GM21825 (cell line): Measurements from ENCODE around the gene RASL10A.
"Not testable (repeated sequence)": the region's sequence is repeated elsewhere in the genome, so short reads cannot be mapped to it uniquely, and the experiment has no call there.

Source experiments
- ATAC-seq: cut with Tn5 transposase; IDR thresholded peaks from one replicate; pipeline ENCODE4 v1.9.1; 2021; ENCODE audit warnings: mild to moderate bottlenecking, moderate library complexity; ENCODE audit not compliant: unreplicated experiment

The RASL10A gene

DNA sequence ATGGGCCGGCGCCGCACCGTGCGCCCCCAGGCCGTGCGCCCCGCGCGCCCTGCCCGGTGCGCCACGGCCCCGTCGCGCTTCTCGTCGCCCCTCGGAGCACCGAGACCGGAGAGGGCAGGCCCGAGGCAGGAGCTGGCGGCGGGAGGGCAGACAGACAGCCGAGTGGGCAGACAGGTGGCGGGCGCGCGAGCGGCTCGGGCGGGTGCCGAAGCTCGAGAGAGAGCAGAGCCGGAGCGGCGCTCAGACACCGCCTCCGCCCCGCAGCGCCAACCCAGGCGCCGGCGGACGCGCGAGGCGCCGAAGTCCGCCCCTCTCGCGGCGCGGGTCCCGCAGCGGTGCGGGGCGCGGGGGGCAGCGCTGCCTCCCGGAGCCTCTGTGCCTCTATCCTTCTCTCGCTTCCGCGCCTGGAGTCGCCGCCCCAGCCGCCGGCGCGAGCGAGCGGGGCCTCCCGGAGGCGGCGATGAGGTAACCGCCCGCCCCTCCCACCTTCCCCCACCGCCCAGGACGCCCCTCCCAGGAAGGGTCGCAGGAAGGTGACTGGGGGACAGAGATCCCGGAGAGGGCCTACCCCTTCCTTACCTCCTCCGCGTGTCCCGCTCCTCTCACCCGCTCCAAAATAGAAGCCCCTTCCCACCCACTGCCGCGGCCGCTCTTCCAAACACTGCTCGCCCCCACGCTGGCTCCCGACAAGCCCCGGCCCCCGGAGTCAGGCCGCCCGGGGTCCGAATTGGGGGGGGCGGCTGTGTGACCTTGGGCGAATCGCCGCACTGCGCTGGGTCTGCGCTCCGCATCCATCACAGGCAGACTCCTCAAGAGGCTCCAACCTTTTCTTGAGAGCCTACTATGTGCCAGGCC lies at the start of gene RASL10A:
TSS of gene RASL10A (minus strand) at position 412 of the 855 bp plus-strand sequence. CDS start 451 bp downstream, outside the sequence.
- ATAC-seq: no peak

- ATAC-seq: no peak
These were observed 44.0 kb upstream of the RASL10A start for GRCh38 chr22:29359469-29359868.

DNA sequence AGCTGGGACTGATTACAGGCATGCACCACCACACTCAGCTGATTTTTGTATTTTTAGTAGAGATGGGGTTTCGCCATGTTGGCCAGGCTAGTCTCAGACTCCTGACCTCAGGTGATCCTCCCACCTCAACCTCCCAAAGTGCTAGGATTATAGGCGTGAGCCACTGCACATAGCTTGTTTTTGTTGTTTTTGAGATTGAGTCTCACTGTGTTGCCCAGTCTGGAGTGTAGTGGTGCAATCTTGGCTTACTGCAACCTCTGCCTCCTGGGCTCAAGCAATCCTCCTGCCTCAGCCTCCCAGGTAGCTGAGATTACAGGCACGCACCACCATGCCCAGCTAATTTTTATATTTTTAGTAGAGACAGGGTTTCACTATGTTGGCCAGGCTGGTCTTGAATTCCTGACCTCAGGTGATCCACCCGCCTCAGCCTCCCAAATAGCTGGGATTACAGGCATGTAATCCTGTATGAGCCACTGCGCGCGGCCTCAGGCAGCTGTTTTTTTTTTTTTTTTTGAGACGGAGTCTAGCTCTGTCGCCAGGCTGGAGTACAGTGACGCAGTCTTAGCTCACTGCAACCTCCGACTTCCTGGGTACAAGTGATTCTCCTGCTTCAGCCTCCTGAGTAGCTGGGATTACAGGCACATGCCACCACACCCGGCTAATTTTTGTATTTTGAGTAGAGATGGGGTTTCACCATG lies 41.8 kb upstream of the RASL10A start:
- not testable (repeated sequence) for ATAC-seq

DNA sequence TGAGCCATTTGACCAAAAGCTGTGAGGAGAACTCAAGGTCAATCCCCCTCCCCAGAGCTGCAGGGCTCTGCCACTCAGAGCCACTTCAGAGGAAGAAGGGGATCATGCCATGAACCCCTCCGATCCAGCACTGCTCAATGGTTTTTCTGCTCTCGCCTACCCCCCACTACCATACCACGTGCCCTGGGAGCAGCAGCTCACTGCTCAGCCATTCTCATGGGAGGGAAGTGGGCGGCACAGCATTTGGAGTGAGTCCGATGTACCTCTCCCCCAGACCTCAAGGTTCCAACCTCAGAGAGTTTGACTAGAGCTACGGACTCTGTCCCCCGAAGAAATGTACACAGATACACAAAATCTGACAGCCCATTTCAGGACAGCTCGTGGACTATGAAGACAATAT lies 38.4 kb upstream of the RASL10A start:
- ATAC-seq: no peak

GRCh38 chr22:29353286-29353685 lies 37.8 kb upstream of the RASL10A start:
- no peak for ATAC-seq

- ATAC-seq: no peak
These were observed 37.3 kb upstream of the RASL10A start for GRCh38 chr22:29352778-29353177.

DNA sequence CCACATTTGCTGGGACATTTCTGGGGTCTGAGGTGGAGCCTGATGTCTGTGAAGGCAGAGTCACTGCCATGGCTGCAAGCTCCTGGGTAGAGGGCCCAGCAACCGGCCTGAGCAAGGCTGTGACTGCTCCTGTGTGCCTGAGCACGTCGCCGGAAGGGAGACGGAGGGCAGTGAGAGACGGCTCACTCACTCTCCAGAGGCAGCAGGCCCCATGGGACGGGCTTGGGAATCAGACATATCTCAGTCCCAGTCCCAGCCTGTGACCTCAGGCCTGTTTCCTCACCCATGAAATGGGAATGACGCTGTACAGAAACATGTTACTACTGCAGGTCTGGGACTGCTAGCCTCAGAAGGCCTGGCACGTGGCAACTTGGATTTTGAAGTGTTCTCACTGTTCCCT lies 36.4 kb upstream of the RASL10A start:
- no peak for ATAC-seq

- ATAC-seq: no peak
These were observed 35.5 kb upstream of the RASL10A start for GRCh38 chr22:29351042-29351441.

DNA sequence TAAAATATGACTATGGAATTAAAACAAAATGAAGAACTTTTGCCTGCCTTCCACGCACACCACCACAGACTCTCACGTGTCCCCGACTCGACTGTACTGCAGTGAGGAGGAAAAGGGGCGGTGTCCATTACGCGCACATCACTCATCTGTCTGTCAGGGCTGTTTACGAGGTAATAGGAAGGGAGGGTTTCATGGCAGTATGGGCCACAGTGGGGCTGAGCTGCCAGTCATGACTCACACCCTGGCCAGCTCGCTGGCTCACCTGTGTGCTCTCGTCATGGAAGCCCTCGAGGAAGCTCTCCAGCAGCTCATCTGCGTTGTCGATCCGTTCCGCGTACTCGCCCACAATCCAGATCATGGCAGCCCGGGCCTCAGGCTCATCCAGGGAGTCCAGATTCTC lies 33.5 kb upstream of the RASL10A start:
- no peak for ATAC-seq

DNA sequence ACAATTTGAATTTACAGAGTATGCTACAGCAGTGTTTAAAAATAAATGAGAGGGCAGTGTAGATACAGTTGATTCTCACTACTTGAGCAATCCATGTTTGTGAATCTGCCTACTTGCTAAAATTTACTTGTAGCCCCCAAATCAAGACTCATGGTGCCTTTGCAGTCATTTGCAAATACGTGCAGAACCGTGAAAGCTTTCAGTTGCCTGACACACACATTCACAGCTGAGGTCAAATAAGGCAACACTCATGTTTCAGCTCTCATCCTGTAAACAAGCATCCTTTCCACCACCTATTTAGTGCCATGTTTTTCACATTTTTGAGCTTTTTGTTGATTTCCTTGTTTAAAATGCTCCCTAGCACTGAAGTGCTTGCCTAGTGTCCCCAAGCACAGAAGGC lies 32.5 kb upstream of the RASL10A start:
- ATAC-seq: no peak

- ATAC-seq: no peak
These were observed 31.2 kb upstream of the RASL10A start for GRCh38 chr22:29346659-29347058.

DNA sequence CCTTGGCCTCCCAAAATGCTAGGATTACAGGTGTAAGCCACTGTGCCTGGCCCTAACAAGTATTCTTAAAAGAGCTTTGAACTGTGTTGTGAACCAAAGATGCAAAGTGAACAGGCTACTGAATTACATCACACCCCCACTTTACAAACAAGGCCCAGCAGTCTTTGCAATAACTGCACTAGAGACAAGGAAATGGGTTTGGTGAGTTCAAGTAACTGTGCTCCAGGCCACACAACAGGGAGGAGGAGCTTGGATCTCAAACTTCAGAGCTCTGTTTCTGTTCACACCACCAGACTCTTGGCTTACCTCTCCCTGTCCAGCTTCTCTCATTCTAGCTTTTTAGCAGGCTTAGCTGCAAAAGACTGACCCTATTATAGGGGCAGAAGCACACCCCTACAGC lies 30.4 kb upstream of the RASL10A start:
- ATAC-seq: no peak

- not testable (repeated sequence) for ATAC-seq
These were observed 29.4 kb upstream of the RASL10A start for GRCh38 chr22:29344889-29345288.

DNA sequence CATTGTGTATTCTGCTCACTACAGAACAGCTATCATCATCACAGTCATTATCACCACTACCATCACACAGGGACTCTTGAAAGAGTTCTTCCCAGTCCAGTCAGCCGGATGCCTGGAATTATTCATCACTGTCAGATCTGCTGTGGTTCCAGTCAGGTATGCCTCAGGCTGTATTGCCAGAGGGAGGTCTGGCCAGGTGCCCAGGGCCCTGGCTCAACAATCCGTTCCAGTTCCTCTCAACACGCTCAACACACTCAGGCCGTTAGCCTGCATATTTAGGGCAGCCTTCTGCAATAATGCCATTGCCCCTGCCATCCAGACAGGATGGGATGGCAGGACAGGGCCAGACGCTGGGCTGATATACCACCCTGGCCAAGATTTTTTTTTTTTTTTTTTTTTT lies 28.6 kb upstream of the RASL10A start:
- ATAC-seq: no peak

- no peak for ATAC-seq
These were observed 27.9 kb upstream of the RASL10A start for GRCh38 chr22:29343313-29343805.

DNA sequence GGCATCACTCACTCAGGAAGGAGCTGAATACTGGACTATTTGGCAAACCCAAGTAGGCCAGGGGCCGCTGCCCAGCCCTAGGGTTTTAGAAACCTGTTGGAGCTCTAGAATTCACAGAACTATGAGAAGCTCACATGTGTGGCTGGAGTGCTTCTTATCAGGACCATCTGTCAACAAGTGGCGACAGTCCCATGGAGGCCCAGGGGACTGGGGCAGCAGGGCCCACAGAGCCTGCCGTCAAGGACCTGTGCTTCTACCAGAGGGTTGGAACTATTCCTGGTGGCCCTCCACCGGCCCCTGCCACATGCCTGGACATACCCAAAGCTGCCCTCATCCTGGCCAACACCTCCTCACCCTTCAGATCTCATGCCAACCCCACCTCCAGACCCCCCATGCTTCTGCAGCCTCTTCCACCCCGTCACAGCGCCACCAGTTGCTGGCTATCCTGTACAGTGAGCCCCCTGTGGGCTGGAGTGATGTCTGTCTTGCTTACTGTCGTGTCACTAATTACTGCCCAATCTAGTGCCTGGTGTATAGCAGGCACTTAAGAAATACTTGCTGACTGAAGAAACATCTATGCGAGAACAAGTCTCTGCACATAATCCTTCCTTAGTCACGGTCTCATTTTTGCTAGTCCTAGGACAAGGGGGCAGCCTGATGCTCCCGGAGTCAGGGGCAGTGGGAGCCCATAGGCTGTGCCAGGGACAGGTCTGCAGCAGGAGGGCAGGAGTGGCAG lies 27.2 kb upstream of the RASL10A start:
- ATAC-seq: no peak

DNA sequence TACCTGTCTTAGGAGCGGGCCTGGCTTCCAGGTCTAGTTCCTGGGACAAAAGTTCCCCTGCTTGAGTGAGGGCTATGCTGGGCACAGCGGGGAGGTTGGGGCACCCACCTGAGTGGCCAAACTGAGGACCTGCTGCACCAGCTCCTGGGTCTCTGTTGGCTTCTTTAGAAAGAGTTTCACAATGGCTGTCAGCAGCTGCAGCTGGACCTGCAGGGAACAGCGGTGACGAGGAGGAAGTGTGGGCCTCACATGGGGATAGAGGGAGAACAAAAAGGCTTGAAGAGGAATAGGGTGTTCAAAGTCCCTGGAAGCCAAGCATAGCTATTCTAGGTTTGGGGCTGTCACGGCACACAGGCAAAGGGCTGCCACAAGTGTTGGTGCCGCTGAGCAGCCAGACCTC lies 26.7 kb upstream of the RASL10A start:
- no peak for ATAC-seq

DNA sequence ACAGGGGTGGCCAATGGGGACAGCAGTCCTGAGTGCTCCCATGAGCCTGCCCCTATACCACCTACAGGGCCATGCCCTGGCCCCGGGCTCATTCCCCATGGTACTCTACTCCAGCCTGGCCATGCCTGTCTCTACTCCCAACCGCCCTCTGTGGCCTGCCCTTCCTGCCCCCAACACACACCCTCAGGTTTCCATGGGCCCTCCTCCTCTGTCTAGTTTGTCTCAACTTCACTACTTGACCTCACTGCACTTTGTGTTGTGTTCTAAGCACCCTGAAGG lies 26.3 kb upstream of the RASL10A start:
- ATAC-seq: no peak

DNA sequence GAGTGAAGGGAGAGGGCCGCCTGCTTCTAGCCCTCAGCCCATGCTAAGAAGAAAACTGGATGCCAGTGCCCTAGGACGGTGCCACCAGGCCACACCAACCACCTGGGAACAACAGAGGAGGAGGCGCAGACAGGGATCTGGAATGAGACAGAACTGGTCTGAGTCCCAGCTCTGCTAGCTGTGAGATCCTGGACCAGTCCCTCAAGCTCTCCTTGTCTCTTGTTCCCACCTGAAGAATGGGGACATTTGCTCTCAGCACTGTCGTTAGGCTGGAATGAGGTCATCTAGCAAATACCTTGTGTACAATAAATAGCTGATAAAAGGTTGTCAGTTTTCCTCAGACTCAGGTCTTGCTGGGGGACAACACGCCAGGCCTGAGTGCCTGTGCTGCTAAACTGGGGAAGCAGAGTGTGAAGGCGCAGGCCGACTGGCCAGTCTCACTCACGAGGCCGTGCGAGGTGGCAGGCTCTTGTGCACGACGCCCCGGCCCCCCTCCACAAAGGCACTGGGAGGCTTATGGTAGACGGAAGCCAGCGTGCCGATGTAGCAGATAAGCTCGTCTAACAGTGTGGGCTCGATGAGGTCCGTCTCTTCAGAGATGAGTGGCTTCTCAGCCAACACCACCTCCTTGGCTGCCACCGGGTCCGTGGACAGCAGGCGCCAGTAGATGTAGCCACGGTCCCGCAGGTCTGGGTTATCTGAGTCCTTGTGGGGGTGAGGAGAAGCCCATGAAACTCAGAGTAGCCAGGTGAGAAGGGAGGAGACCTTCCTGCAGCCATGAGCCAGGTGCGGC lies 25.8 kb upstream of the RASL10A start:
- ATAC-seq: no peak

DNA sequence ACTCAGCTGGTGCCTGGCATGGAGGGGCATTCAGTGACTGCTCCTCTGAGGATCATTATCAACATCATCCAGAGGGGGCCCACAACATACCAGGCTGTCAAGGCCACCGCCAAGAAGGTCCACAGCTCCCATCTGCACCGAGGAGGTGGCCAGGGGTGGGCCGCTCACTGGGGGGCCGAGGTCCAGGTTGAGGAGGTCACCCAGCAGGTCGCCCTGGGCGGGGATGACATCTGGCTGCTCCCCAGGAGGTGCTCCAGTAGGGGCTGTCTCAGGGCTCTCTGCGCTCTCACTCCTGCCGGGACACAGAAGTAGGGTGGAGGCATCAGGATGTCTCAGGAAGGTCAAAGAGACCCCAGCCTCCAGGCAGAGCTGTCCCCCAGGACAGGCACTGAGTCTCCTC lies 25.1 kb upstream of the RASL10A start:
- no peak for ATAC-seq
